Measurements from ENCODE around the gene LY6G6C. TPM values are rescaled to one million over a fixed set of nuclear protein-coding genes. Genes with fewer than 3 reads are reported as not detected.

Gene LY6G6C
- total RNA-seq, 2 experiments from 2014 or later = not detected

- POLR2A ChIA-PET = interaction anchor here (0.5 to 0.9 kb wide), 3 partner anchors 10 to 137 kb away, joined by 3 to 7 read pairs (median 3); partner anchors contain the start of gene ABHD16A
- CTCF ChIA-PET = interaction anchor here (0.6 to 2.5 kb wide), 4 partner anchors 9 to 97 kb away, joined by 3 to 8 read pairs (median 4); partner anchors contain the start of gene LY6G5C
Observed at GRCh38 chr6:31693535-31693934, 28.0 kb downstream of the LY6G6C start.

- CTCF ChIA-PET = interaction anchor here (0.6 to 2.5 kb wide), 4 partner anchors 9 to 226 kb away, joined by 3 to 8 read pairs (median 3); no protein-coding TSS in a partner anchor
- POLR2A ChIA-PET = interaction anchor here (0.5 kb wide), 1 partner anchor 40 kb away, joined by 3 read pairs; no protein-coding TSS in a partner anchor
Observed at GRCh38 chr6:31692886-31693285, 28.7 kb downstream of the LY6G6C start.

DNA sequence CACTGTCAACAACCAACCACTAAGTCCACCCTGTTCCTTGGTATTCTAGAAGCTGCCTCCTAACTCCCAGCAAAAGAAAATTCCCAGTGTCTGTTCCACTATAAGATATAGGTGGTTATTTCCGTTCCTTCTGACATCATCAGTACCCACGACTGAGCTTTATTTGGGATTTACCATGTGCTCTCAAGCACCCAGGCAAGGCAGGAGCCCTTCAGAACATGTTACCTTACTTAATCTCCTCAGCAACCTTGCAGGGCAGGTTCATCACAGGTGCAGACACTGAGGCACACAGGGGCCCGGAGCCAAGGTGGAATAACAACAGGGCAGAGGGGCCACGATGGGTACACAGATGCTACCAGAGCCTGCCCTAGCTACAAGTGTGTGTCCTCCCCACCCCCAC lies 29.2 kb downstream of the LY6G6C start:
- CTCF ChIA-PET = interaction anchor here (1.4 to 1.9 kb wide), 2 partner anchors 12 to 24 kb away, joined by 3 to 7 read pairs; partner anchors contain the start of gene LY6G5C
- POLR2A ChIA-PET = no interaction called here

DNA sequence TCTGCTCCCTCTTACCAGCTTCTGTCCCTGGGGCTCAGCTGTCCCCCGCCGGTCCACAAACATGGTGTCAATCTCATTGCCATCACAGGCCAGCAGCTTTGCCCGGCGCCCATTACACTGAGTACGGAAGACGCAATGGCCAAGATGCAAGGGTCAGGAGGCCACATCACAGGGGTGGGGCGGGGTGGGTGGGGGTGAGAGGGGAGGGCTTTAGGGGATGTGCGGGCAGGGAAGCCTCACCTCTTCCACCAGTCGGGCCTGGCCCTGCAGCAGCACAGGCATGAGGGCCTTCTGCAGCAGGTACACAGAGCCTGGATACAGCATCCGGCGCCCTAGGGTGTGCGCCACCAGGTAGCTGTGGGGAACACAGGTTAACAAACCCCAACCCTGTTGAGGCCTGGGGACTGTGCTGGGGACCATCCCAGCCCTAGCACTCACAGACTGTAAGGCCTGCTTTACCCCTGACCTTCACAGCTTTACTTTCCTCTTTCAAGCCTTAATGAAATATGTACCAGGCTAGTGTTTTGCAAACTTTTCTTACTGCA lies 29.9 kb downstream of the LY6G6C start:
- ChIA-PET CTCF (interaction anchor here (1.4 to 1.9 kb wide), 2 partner anchors 11 to 23 kb away, joined by 3 to 7 read pairs; partner anchors contain the start of gene LY6G5C), POLR2A (no interaction called here)

DNA sequence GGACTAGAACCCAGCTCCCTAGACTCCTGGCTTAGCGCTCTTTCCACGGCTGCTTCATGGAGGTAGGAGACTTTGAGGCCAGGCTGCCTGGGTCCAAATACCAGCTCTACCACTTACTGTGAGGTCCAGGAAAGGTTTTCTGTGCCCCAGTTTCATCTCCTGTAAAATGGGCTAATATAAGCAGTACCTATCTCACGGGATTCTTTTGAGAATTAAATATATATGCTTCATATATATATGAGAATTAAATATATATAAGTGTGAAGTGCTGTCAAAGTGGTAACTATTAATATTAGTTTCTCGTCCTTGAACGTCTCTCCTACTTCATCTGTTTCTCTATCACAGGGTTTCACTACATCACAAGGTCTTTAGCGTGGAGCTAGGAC lies 30.5 kb downstream of the LY6G6C start:
- CTCF ChIA-PET = interaction anchor here (0.5 to 1.9 kb wide), 3 partner anchors 10 to 44 kb away, joined by 3 to 7 read pairs (median 3); partner anchors contain the start of gene LY6G5C
- POLR2A ChIA-PET = no interaction called here

GRCh38 chr6:31690231-31691077 lies 31.1 kb downstream of the LY6G6C start:
- CTCF ChIA-PET = interaction anchor here (0.5 to 1.9 kb wide), 4 partner anchors 10 to 45 kb away, joined by 3 to 7 read pairs (median 3); partner anchors contain the start of gene LY6G5C
- POLR2A ChIA-PET = interaction anchor here (0.6 kb wide), 1 partner anchor 1628 kb away, joined by 3 read pairs; no protein-coding TSS in a partner anchor

GRCh38 chr6:31689249-31690110 lies 32.1 kb downstream of the LY6G6C start:
- POLR2A ChIA-PET = no interaction called here
- CTCF ChIA-PET = interaction anchor here (1.3 kb wide), 1 partner anchor 9 kb away, joined by 3 read pairs; no protein-coding TSS in a partner anchor

GRCh38 chr6:31687860-31688693 lies 33.5 kb downstream of the LY6G6C start:
- ChIA-PET POLR2A (no interaction called here), CTCF (no interaction called here)

DNA sequence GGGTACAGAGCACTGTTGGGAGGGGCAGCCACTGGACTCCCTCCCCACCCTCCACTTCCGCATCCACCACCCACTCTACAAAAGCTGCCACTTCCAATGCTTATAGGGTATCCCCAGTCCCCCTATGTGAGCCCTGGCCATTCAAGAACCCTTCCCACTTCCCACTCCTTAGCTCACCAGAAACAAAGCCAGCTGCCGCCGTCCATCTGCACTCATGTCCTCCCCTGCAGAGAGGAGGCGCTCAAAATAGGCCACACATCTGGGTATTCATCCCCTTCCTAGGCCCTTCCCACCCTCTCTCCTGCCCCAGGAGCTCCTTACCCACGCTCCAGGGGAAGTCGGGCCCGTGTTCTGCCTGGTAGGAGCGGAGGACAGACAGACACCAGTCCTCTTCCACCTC lies 34.2 kb downstream of the LY6G6C start:
- ChIA-PET CTCF (no interaction called here), POLR2A (interaction anchor here (0.5 kb wide), 1 partner anchor 9 kb away, joined by 5 read pairs; no protein-coding TSS in a partner anchor)

DNA sequence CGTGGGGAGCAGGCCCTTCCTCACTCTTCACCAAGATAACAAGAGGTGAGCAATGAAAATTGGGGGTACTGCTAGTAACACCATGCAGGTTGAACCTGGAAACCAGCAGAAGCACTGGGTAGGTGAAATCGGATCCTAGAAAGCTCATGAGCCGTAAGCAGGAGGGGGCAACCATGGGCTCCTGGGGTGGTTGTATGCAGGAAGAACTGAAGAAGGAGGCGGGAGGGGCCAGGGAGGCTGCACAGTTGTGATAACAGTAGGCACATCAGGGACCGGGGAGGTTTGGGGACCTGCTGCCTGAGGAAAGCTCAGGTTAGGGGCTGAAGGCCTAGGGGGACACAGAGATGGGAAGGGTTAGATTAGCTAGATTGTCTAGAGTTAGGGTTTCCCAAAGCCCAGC lies 35.1 kb downstream of the LY6G6C start:
- ChIA-PET CTCF (no interaction called here), POLR2A (no interaction called here)

DNA sequence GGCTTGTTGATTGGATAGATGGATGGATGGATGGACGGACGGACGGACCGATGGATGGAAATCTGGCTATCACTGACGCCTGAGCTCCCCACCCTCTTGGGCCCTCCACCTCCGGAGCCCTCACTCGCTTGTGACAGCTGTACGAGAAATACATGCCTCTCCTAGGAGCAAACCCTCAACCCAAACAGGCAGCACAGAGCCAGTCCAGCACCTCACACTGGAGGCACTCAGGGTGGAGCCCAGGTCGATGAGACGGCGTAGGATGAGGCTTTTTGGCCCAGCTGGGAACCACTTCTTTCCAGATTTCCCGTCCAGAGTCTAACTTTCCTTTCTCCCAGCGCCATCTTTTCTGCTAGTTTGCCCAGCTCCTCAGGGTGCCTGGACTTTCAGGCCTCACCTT lies 38.0 kb downstream of the LY6G6C start:
- ChIA-PET POLR2A (no interaction called here), CTCF (interaction anchor here (1.5 to 1.7 kb wide), 2 partner anchors 10 to 19 kb away, joined by 3 to 4 read pairs; no protein-coding TSS in a partner anchor)

GRCh38 chr6:31681135-31681671 lies 40.3 kb downstream of the LY6G6C start:
- POLR2A ChIA-PET = interaction anchor here (0.6 kb wide), 1 partner anchor 18 kb away, joined by 8 read pairs; no protein-coding TSS in a partner anchor
- CTCF ChIA-PET = interaction anchor here (0.7 to 2.2 kb wide), 6 partner anchors 10 to 93 kb away, joined by 3 to 12 read pairs (median 5); partner anchors contain the start of genes ABHD16A and DDAH2

DNA sequence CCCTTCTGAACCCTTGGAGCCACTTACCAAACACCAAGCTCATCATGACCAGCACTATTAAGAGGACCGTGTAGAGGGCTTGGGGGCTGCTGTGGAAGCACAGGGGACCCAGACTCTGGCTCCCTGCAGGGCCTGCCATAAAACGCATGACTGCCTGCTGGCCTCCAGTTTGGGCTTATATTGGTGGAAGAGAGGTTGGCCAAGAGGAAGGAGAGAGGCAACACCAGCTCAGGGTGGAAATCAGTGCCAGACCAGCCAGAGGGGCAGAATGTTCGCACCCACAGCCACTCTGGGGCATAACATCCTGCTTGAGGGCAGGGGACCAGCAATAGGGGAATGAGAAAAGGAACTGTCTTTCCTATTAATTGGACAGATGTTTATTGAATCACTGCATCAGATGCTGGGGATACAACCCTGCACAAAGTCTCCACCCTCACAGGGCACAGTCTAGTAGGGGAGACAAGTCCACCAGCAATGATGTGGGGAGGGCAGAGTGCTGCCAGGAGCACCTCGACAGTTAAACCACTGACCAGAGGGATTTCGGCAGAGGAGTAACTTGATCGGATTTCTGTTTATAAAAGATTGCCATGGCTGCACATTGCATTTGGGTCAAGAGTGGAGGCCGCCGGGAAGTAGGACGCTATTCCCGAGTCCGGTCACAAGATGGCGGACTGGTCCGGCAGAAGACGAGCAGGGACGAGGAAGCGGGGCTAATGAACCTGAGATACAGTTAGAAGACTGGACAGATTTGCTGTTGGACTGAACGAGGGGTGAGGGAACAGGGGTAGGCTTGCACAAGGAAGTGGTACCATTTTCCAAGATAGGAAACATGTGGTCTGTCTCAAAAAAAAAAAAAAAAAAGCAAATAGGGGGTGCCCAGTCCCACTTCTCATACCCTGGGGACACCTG lies 41.1 kb downstream of the LY6G6C start, which contains the start of gene LY6G5C:
TSS of gene LY6G5C (minus strand) at position 842 of the 909 bp plus-strand sequence. CDS start at position 148, 694 bp downstream.
- ChIA-PET POLR2A (interaction anchor here (0.6 kb wide), 1 partner anchor 17 kb away, joined by 8 read pairs; no protein-coding TSS in a partner anchor), CTCF (interaction anchor here (0.6 to 2.2 kb wide), 8 partner anchors 9 to 217 kb away, joined by 3 to 12 read pairs (median 5); partner anchors contain the start of genes ABHD16A, DDAH2 and EHMT2)

GRCh38 chr6:31677955-31678354 lies 43.6 kb downstream of the LY6G6C start:
- POLR2A ChIA-PET = no interaction called here
- CTCF ChIA-PET = interaction anchor here (0.9 kb wide), 1 partner anchor 10 kb away, joined by 3 read pairs; no protein-coding TSS in a partner anchor

GRCh38 chr6:31676904-31677303 lies 44.6 kb downstream of the LY6G6C start:
- CTCF ChIA-PET = interaction anchor here (0.9 kb wide), 1 partner anchor 9 kb away, joined by 3 read pairs; no protein-coding TSS in a partner anchor
- POLR2A ChIA-PET = no interaction called here

GRCh38 chr6:31676322-31676903 lies 45.1 kb downstream of the LY6G6C start:
- ChIA-PET POLR2A (no interaction called here), CTCF (no interaction called here)

Measured in activated CD8-positive, alpha-beta memory T cell treated with anti-CD3 and anti-CD28 coated beads for 36 hours (primary cell).